Upper lobe of left lung (tissue), 4 donors: ENCODE measurements around the gene SDCBP2.

Experiments used
- EP300 ChIP-seq, 4 donors: sonication (generic); formaldehyde crosslinking; IDR thresholded peaks; one replicate each; pipeline ENCODE4 v1.5.1; 2017; ENCODE audit warnings: antibody characterized with exemption in 4 of 4, control low read depth in 2 of 4
- POLR2AphosphoS5 ChIP-seq, 2 donors: sonication (generic); formaldehyde crosslinking; IDR thresholded peaks; one replicate each; pipeline ENCODE4 v1.5.1; 2017; ENCODE audit warnings: antibody characterized with exemption in 2 of 2
- TF ChIP-seq, protein P1 (sequence below), 6 experiments: fragments of 450-650 bp in 4 of 6; fragments of 200-600 bp in 2 of 6; sonication (generic) in 2 of 6; IDR thresholded peaks; one replicate each; pipeline ENCODE4 v1.5.1; 2016 to 2019; ENCODE audit warnings: antibody characterized with exemption in 6 of 6

DNA sequence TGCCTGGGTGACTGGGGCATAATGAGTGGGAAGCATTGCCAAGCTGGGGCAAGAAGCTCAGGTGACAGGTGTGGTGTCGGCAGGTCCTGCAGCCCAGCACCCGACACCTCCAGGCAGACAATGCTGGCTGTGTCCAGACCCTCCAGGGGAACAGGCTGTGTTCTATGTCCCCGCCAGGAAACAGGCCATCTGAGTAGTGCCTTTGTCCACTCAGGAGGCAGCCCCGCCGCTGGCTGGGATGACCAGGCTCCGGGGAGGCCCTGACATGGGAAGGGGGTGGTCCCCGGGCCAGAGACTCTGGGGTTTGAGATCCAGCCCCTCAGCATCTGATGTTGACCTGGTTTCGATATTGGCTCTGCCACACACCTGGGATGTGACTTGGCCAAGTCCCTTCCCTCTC lies 34.4 kb downstream of the SDCBP2 start:
- TF ChIP-seq, protein P1, sequence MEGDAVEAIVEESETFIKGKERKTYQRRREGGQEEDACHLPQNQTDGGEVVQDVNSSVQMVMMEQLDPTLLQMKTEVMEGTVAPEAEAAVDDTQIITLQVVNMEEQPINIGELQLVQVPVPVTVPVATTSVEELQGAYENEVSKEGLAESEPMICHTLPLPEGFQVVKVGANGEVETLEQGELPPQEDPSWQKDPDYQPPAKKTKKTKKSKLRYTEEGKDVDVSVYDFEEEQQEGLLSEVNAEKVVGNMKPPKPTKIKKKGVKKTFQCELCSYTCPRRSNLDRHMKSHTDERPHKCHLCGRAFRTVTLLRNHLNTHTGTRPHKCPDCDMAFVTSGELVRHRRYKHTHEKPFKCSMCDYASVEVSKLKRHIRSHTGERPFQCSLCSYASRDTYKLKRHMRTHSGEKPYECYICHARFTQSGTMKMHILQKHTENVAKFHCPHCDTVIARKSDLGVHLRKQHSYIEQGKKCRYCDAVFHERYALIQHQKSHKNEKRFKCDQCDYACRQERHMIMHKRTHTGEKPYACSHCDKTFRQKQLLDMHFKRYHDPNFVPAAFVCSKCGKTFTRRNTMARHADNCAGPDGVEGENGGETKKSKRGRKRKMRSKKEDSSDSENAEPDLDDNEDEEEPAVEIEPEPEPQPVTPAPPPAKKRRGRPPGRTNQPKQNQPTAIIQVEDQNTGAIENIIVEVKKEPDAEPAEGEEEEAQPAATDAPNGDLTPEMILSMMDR (IDR thresholded peaks at IDR 0.05): no peak
- TF ChIP-seq POLR2AphosphoS5 (IDR thresholded peaks at IDR 0.05) (no peak), EP300 (IDR thresholded peaks at IDR 0.05) (no peak)
